Dermis blood vessel endothelial cell (primary cell): ENCODE data around the gene SAMD13. TPM values are rescaled to one million over a fixed set of nuclear protein-coding genes. Genes with fewer than 3 reads are reported as not detected.
A peak's percentile ranks its signal among the peaks of the same experiment; 100 is the strongest.
"Not testable (repeated sequence)": the region's sequence is repeated elsewhere in the genome, so short reads cannot be mapped to it uniquely, and the experiment has no call there.

Experiments
- DNase-seq: peaks from one replicate; pipeline ENCODE4 v3.0.0; 2010
- total RNA-seq: library from RNA; depleted of rRNA; stranded (reverse); fragments of >200 nt; gene quantifications from 2 replicates; pipeline ENCODE4 v1.2.3, GENCODE V29; 2014

The SAMD13 gene
- total RNA-seq, 1 donor from 2014 or later = 1.5 TPM

DNA sequence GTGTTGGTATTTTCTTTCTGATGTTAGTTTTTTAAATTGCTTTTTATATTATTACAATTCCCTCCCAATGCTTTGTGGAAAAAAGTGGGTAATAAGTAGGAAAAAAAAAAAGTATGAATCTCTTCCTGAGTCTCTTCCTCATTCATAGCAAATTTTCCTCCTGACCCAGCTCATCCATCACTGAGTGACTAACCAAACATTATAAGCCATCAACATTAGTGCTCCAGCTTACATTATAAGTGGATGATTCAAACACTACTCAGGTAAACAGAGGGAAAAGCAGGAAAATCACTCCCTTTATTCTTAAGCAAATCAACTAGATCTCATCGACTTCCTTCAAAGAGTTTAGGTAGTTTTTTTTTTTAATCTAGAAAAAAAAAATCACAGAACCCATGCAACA lies 15.4 kb upstream of the SAMD13 start:
- no peak for DNase-seq

DNA sequence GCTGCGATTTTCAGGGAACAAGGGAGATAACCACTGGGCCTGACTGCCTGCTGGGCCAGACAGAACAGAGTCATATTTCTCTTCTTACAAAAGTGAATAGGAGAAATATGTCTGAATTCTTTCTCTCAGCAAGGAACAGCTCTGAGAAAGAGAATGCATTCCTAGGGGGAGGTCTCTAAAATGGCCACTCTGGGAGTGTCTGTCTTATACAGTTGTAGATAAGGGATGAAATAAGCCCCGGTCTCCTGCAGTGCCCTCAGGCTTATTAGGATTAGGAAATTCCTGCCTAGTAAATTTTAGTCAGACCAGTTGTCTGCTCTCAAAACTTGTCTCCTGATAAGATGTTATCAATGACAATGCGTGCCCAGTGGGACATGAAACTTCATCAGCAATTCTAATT lies 14.1 kb upstream of the SAMD13 start:
- DNase-seq = not testable (repeated sequence)

DNA sequence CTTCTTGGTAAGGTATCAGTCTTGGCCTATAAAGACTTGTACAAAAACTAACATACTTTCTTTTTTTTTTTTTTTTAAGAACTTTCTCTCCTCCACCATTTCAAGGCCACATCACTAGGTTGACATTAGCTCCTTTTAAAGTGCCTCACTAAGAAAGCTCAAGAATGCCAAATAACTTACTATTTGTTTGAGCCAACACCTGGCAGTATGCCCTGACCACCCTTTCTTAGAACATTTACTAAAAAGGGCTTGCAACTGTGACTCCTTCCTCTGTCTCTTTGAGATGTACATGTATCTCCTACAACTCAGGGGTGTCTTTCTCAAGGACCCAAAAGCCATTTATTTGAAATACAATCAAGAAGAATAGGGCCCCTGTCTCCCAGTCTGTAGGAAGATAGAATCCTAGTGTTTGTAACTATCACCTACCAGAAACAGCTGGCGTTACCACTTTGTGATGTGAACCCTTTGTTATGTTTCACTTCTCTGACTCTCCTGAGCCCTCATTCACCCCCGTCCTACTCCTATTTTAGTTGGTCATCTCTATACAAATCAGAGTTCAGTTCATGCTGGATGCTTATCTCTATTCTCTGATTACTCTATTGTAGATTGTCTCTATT lies 12.2 kb upstream of the SAMD13 start:
- DNase-seq = no peak

DNA sequence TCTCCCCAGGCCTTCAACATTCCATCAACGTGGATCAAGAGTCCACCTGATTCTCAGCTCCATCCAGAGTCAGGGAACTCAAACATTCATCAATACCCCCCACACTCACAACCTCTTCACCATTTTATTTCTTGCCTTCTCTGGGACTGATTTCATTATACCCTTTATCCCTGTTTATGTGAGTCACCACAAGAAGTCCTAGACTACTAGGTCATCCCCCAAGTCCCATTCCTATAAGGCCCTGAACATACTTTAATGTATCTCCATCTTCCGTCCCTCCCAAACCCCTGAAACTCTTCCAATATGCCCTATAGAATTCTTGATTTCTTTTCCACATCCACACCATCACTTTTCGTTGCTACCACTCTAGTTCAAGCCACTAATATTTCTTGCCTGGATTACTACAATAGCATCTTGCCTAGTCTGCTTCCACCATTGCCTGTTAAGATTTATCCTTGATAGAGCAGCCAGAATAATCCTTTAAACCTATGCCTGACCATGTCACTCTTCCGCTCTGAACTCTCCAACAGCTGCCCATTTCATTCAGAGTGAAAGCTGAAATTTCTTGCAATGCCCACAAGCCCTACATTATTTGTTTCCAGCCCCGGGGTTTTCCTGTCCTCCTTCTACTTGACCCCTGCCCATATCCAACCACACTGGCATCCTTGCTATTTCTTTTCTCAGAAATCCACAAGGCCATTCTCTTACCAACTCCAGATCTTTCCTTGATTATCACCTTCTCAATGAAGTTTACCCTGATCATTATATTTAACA lies 9.4 kb upstream of the SAMD13 start:
- no peak for DNase-seq

DNA sequence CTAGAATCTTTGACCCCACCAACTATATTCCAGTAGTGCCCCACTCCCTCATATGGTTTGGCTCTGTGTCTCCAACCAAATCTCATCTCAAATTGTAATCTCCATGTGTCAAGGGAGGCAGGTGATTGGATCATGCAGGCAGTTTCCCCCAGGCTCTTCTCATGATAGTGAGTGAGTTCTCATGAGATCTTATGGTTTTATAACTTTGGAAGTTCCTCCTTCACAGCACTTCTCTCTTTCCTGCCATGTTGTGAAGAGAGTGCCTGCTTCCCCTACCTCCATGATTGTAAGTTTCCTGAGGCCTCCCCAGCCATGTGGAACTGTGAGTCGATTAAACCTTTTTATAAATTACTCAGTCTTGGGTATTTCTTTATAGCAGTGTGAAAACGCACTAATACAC lies 7.7 kb upstream of the SAMD13 start:
- DNase-seq = no peak

DNA sequence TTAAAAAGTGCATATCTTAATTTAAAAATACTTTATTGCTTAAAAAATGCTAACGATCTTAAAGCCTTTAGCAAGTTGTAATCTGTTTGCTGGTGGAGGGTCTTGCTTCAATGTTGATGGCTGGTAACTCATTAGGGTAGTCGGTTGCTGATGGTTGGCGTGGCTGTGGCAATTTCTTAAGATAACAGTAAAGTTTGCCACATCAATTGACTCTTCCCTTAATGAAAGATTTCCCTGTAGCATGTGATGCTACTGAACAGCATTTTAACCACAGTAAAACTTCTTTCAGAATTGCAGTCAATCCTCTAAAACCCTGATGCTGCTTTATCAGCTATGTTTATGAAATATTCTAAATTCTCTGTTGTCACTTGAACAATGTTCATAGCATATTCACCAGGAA lies 6.8 kb upstream of the SAMD13 start:
- no peak for DNase-seq

DNA sequence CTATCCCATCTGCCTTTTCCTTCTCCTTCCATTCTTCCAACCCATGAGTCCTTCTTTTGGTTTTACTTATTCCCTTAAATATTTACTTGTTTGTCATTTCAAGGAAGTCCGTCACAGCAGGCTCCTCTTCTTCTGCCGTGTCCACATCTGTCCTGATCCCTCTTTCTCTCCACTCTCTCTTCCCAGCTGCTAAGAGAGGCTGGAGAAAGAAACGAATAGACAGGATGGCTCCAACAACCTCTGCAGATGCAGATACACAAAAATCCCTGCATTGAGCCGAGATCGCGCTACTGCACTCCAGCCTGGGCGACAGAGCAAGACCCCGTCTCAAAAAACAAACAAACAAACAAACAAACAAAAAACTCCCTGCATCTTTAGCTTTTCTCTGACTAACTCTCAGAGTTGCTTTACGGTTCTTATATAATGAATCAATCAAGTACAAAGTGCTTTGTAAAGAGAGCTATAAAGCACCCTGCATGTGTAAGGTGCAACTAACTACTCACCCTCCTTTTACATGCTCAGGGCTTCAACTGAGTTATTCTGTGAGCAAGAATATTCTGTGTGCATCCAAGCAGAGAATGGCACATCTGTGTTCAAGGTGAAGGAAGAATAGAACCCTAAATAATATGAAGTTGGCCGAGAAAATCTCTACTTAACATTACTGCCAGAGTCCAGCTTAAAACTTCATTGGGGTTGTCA lies 3.8 kb upstream of the SAMD13 start:
- no peak for DNase-seq

DNA sequence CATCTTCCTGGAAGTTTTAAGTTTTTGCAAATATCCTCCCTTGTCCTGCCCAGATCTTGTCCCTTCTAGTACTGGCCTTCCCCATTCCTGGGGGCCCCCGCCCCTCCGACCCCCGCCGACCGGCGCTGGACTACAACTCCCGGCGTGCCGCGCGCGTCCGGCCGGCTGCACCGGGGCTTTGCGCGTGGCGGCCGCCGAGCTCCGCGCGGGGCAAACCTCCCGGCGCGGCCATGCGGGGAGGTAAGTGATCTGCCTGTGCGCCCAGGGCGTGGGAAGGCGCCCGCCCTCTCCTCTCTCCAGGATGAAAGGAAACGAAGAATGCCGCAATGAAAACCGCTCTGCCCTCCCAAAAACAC lies 3.2 kb upstream of the SAMD13 start:
- peak; percentile 67 for DNase-seq

DNA sequence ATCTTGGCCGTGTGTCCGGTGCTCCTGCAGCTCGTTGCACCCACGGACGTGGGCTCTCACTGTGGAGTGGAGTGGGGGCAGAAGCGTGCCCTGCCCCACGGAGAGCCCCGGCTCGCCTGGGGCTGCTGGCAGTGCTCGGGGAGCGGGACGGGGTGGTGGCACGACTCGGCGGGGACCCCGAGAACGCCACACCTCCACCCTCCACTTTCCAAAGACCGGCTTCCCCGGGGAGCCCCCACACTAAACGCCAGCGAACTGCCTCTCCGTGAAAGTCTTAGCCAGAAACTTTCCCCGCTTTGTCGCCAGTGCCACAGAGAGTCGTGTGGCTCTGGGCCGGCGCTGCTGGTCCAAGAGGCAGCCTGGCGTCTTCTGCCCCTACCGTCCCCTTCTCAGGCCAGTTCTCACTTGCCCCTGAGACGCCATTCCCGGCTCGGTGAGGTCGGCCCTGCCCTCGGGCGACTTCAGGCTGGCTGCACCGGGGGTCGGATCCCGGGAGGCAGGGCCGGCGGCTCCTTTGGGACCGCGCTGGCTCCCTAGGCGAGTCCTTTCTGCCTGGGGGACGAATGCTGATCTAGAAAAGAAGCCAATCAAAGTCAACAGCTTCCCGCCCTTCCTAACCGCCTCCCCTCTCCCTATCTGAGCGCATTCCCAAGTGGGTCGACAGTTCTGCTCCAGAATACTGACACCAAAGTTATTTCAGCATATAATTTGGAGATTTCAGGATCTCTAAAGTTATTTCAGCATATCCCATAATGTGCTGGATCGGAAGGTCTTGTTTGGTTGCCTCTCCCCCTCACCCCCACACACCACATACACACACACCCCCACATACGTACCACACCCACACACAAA lies 2.6 kb upstream of the SAMD13 start:
- DNase-seq = peak; percentile 59

DNA sequence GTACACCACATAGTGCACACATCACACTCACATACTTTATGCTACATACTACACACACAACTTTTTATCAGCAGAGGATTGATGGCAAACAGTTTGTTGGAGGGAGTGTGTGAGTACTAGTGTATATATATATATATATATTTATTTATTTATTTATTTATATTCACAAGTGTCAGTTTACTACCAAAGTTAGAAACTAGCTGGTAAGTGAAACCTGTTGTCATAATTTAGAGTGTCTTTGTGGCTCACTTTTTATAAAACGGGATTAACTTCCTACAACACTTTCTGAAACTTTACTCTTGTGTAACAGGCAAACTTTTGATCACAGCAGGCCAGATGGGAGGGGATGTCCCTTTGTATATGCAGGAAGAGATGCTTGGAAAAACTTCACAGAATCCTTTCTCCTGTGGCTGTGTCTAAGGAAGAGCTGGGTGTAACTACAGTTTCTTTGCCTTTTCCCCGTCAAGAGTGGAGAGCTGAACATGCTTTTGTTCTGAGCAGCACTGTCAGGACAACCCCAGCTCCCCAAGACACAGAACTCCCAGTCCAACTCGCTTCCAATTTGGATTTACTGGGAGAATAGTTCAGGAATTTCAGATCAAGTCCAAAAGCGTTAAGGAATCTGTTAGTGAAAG lies 1.9 kb upstream of the SAMD13 start:
- DNase-seq = peak; percentile 57

DNA sequence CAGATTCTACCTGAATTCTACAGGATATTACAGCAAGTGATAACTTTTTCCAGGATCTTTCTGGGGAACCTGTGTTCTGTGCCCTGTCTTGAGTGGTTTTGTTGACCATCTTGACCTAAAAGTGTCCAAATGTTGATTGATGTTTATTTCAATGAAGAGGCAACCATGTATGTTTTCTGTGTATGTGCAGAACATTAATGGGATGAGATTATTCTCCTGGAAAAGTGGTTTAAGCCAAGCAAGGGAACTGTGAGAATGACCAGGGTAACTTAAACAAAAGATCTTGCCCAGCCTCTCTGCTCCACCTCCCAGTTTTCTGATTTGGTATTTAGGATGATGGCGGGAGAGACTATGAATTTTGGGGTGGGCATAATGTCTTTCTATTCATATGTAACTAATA lies 1.0 kb upstream of the SAMD13 start:
- DNase-seq = peak; percentile 18

DNA sequence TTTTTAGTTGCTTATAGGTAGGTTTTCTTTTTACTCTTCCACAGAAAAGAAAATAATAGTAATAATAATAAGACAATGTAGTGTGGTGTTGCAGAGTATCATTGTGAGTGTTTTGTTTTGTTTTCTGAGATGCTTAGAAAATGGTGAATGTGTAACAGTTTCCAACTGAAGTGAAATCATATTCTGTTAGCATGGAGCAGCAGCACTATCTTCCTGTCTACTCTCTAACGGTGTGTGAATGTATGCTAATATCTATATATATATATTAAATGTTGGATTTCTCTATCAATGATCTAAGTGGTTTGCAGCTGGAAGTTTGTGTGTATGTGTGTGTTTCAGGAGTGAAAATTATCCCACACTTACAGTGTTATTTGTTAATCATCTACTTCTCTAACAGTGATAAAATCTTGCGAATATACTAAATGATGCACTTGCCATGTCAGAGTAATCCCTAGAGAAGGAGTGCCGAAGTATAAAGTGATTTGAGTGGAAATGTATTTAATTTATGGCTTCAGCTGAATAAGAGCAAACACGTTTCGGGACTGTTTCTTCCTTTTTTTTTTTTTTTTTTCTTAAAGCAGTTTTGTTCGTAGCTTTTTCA lies 377 bp downstream of the SAMD13 start:
- peak; percentile 20 for DNase-seq

DNA sequence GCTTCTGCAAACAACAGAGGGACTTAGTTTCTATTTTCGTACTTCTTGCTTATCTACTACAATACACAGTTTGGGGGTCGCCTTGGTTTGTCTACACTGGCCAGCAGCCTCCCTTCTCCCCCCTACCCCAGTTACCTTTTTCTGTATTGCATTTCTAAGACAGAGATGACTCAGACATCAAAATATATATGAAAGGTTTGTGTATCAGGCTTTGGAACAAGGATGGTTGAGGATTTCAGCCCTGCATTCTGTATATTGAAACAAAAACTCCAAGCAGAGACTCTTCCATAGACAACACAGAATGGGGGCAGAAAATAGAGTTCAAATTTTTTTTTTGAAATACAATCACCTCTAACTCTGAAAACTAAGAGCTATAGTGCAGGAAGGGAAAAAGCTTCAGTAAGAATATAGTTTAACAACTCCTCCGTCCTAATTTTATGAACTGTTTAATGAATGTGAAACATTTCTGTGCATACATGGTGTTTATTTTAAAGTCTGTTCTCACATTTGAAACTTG lies 1.9 kb downstream of the SAMD13 start:
- DNase-seq = no peak

DNA sequence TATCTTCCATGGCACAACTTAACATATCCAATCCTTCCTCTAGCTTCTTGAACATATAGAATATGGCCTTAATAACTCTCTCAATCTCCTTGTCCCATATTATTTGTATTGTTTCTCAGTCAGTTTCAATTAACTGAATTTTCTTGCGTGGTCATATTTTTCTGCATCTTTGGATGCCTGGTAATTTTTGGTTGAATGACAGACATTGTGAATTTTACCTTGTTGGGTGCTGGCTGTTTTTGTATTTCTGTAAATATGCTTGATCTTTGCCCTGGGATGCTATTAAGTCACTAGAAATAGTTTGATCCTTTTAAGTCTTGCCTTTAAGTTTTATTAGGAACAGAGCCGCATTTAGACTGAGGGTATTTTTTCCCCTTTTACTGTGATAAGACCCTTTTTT lies 5.9 kb downstream of the SAMD13 start:
- DNase-seq = no peak

DNA sequence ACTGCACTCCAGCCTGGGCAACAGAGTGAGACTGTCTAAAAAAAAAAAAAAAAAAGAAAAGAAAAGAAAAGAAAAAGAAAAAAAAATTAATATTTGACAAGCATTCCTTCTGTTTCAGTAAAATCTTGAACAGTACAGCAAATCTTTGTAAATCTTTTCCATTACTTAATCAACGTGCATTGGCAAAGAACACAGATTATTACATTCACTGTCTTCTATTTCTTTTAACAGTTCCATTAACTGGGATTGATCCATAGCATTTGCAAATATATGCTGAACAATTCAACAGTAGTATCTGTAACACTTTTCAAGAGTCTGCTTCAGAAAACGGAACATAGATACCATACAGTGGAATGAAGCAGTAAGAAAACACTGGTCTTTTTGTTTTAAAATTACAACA lies 9.8 kb downstream of the SAMD13 start:
- DNase-seq = no peak

DNA sequence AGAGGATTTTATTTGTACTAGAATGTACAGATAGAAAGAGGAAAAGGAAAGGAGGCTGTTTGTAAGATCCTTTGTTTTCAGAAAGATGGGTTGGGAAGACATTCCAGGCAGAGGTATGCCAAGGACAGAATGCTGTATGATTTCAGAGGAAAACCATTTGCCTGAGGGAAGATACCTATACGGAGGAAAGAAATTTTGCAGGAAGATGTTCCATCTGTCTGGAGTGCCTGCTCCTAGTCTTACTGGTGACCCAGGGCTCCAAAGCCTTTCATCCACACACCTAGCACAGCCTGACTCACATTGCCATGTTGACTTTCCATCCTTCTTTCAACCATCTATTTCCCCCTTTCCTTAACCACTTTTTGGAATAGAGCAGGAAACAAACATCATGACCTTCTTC lies 18.2 kb downstream of the SAMD13 start:
- DNase-seq = no peak

DNA sequence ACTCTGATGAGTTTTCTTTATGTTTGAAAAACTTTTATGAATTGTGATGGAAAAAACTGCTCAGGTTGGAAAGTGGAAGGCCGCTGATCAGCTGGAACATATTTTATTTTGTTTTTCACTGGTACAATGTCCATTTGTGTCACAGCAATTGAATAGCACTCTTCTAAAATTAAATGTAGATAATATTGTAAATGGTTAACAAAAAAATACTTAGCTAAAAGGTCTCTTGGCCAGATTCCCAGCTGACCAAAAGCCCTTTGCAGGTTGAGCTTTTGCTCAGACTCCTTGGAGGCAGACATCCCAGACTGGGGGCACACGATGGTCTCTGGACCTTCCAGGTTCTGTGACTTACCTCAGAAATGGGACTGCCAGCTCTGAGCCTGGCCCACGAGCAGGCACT lies 26.3 kb downstream of the SAMD13 start:
- no peak for DNase-seq

DNA sequence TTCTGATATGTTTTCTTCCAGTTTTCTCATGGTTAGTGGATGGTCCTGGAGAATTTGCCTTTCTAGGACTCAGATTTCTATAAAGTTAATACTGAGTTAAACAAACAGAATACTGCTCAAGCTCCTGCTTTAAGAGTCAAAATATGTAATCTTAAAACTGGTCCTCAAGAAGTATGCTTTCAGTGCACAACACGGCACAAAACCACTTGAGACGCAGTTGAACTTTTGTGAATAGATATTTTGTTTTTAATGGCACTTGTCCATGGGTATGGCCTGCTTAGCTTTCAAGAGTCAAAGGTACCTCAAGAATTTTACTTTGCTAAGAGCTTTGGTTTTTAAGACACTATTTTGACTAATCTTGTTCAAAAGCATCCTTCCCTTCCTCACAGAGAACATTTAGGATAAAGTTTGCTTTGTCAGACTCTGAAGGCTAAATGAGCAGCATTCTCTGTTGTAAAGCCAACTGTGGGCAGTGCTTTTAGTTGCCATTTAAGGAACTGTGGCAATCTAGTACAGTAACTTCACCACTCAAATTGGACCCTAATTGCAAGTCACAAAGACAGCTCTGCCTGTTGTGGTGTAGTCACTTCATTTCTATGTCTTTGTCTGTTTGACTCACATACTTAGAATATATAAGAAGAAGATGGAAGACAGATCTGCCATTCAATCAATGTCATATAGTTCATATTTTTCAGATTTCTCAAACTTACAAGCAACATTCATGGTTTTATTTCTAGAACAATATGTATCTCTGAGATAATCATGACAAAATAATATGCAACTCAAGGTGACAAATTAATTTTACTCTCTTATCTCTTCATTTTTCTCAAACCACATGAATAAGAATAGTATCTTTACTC lies 28.8 kb downstream of the SAMD13 start:
- no peak for DNase-seq

DNA sequence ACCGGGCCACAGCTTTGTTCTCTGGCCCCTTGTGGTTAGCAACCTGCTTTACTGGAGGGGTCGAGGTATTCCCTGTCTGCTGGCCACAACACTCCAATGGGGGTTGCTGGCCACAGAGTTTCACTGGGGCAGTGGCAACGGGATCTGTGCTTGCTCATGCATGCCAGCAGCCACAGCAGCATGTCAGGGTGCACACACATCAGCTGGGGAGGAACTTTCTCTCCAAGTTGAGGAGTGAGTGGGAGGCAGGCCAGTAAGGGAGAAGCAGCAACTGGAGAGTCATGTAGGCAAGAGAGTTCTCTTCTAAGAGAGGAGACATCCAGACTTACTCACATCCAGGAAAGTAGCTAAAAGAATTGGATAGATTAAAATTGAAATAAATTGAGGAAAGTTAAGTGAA lies 38.0 kb downstream of the SAMD13 start:
- DNase-seq = no peak

DNA sequence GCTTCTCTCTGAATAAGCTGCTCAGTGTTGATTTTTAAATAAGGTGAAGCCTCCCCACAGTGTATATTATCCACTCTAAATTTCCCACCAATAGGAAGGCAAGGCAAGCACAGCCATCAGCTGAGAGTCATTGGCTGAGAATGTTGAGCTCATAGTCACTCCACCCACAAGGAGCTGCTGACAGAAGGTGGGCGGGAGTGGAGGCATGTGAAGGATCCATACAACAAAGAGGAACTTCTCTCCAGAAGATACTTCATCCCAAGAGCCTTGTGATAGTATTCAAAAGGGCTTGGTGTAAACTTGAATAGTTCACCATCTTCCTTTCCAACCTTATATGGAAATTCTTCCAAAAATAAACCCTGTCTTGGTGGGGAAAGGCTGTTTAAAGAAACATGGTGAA lies 42.8 kb downstream of the SAMD13 start:
- no peak for DNase-seq

DNA sequence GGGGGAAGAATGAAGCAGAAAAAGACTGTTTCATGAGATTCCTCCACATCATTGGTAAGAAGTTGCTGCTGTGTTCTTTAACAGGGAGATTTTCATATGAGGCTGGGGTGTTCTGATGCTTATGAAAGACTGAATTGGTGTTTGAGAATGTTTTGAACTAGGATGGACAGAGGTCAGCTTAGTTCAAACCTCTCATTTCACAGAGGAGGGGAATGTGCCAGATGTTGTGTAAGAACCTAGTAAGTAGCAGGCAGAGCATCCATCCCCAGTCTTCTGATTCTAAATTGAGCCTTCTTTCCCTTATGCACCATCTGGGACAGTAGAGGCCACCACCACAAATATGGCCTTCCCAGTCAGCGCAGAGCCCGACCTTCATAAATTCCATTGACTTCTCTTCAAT lies 43.7 kb downstream of the SAMD13 start:
- no peak for DNase-seq
